Stimulated activated CD8-positive, alpha-beta memory T cell treated with anti-CD3 and anti-CD28 coated beads, Interleukin-15, amount 100 ng/mL, for 4 hours (primary cell): ENCODE results near the gene GATB.

Experiments
- DNase-seq, 2 donors: peaks; one replicate each; pipeline ENCODE4 v3.0.0-alpha.2; 2020; ENCODE audit warnings: low read depth in 2 of 2

The GATB gene, protein sequence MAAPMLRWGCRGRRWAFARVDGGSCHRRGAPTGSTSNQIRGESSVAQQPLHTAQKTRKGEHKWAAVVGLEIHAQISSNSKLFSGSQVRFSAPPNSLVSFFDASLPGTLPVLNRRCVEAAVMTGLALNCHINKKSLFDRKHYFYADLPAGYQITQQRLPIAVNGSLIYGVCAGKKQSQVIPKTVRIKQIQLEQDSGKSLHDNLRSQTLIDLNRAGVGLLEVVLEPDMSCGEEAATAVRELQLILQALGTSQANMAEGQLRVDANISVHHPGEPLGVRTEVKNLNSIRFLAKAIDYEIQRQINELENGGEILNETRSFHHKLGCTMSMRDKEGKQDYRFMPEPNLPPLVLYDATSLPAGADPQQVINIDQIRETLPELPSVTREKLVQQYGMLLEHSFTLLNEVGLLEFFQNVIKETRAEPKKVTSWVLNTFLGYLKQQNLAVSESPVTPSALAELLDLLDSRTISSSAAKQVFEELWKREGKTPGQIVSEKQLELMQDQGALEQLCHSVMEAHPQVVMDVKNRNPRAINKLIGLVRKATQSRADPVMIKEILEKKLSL

DNA sequence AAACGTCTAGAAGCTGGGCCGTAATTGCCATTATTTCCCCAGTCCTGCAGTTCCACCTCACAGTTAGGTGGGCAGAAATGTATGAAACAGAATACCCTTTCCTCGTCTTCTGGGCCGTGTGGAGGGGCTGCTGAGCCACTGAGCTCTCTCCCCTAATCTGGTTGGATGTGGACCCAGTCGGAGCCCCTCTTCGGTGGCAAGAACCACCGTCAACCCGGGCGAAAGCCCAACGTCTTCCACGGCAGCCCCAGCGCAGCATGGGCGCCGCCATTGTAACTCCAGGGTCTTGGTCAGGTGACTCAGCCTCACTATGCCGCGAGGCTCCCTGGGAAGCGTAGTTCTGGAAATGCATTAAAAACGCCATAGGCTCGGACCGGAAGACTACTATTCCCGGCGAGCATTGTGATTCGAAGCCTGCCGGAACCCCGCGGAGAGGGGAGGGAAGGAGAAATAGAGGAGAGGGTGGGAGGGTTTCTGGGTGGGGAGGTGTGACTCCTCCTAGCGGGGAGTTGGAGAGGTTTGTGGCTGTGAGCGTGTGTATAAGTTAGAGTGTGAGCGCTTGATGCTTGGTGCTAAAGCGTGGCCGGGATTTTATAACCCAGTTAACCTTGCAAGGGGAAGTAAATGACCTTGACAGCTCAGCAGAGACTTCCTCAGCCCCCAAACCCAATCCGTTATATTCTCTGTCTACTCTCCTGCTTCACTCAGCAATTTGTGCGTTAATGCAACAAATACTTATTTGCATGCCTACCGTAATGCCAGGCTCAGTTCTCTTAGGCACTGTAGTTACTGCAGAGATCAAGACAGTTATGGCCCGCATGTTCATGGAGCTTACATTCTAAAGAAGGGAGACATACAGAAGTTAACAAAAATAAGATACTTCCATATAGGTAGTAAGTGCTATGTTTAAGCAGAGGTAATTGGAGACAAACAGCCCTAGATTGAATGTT, at the start of gene GATB:
TSS of gene GATB (minus strand) at position 296 of the 950 bp plus-strand sequence. CDS start at position 271, 25 bp downstream.
- DNase-seq, result peak; percentile 80 to 91

DNA sequence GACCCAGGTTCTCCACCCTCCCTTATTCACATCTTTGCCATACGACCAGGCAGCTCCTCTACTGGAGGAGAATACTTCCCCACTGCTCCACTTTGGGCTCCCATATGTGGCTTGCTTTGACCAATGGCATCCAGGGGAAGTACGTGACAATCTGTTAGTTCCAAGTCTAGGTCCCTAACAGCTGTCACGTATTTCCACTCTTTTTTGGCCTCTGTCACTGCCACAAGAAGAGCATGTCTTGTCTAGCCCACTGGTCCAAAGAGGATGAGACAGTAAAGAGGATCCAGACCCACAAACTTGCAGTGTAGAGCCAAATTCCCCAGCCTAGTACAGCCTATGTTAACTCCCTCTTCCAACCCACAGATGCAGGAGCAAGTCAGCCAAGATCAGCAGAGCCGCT, 49.7 kb upstream of the GATB start:
- no peak for DNase-seq

DNA sequence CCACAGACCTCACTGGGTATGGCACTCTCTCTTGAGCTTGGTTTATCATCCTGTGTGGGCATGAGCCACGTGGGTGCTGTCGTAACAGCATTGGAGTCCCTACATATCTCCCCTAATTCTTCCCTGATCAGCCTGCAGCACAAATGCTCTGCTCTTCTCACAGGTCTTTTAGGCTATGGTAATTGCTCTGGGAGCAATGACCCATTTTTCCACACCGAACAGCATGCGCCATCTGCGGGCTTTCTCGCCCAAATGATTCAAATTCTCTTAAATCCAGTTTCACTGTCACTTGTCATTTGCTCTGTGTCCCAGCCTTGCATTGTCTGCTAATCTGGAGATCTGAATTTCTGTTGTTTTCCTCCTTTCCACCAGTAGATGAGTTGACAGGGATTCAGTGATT, 48.9 kb upstream of the GATB start:
- DNase-seq, result no peak

DNA sequence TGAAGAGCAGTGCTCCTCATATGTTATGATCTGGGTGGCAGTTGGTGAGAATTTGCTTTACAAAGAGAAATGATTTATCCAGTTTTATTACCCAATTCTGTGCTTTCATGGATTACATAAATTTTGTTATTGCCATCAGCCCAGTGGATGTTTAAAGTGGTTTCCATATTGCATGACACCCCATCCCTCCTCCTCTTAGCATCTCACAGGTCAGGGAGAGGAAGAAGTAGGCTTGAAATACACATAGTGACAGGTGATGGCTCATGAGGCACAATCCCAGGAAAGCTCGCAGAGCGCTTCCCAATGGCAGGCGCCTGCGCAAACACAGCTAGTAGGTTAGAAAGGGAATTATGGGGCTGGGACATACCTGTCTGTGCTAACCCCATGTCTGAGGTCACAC, 47.7 kb upstream of the GATB start:
- DNase-seq, result no peak

DNA sequence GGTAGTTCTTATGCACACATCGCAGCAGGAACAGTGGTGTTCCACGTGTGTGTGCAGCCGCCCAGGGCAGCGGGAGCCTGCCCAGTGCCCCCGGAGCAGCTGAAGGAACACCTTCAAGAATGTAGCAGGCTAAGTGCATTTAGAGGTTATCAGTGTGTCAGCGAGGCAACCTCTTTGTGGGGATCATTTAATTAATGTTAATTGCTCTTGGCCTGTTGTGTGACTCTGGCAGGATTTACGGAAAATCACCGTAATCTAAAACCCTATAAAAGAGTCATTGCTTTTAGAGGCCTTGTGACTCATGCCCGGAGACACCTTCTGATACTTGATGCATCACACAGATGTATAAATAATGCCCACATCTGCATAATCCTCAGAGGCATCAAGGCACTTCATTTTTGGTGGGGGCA, 47.3 kb upstream of the GATB start:
- DNase-seq, result no peak

DNA sequence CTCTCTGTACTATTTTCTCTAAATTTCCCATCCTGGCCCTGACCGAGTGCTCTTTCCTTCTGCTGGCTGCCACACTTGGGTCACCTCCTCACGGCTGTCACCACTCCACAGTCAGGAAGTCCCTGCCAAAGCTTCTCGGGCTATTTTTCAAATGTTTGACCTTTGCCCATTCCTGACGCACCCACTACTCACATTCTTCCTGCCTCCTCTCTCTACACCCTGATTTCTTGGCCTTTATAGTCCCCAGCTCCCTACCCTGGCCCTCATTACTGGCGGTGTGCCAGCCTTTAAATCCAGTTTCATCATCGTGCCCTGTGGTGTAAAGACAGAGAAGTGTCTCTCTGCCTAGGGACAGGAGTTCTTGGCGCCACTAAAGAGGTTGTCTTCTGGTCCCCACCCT, 46.4 kb upstream of the GATB start:
- DNase-seq, result no peak

DNA sequence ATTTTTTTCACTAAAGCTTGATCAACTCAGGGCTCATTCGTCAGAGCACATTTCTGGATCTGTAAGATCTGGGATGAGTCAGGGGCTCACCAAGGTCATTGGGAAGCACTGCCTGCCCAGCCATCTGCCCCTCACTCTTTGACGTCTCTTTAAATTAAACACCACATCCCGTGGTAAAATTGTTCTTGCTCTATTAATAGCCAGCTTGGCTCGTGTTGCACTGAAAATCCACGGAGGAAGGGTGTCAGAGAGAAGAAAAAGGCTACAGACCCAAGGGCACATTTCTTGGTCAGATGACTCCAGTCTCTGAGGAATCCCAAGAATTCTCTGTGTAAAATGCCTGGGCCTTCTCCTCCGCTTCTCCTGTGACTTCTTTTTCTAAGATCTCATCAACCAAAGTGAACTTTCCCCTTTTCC, 45.7 kb upstream of the GATB start:
- no peak for DNase-seq

DNA sequence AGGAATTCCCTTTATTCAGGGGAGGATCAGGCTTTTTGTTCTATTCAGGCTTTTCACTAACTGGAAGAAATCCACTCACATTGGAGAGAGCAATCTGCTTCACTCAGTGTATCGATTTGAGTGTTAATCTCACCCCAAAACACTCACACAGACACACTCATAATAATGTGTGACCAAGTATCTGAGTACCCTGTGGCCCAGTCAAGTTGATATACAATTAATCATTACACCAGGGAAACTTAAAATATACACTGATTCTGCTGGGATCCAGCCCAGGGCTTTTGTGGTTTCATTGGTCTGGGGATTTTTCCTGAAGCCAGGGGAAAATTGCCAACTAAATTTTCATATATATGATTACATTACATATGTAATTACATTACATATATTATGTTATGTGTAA, 44.0 kb upstream of the GATB start:
- DNase-seq, result no peak

DNA sequence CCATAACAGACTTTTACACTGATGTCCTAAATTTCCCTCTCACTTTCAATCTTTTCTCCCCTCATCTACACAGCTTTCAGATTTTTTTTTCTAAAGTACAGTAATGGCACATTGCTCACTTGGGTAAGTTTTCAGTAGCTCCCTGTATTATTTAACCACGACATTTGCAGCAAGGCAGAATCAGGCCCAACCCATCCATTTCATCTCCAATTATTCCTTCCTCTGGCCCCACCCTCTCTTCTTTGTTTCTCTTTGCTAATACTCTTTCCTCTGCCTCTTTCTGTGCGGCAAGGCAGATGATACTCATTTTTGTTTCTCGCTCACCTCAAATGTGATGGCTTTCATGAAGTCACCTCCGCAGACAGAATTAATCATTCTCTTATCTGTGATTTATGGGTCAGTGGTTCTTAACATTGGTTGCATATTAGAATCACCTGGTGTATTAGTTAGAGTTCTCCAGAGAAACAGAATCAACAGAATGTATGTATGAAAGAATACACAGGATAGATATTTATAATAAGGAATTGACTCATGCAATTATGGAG, 43.4 kb upstream of the GATB start:
- no peak for DNase-seq

DNA sequence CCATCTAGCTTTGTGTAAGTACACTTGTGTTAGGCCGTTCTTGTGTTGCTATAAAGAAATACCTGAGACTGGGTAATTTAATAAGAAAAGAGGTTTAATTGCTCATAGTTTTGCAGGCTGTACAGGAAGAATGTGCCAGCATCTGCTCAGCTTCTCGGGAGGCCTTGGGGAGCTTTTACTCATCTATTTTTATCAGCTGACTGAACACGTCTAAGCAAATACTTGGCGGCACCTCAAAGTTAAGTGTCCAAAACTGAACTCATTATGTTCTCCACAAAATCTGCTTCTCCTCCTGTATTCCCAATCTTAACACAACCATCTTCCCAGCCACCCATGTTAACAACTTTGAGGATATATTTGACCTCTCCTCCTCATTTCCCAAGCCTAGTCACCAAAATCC, 42.4 kb upstream of the GATB start:
- DNase-seq, result no peak

DNA sequence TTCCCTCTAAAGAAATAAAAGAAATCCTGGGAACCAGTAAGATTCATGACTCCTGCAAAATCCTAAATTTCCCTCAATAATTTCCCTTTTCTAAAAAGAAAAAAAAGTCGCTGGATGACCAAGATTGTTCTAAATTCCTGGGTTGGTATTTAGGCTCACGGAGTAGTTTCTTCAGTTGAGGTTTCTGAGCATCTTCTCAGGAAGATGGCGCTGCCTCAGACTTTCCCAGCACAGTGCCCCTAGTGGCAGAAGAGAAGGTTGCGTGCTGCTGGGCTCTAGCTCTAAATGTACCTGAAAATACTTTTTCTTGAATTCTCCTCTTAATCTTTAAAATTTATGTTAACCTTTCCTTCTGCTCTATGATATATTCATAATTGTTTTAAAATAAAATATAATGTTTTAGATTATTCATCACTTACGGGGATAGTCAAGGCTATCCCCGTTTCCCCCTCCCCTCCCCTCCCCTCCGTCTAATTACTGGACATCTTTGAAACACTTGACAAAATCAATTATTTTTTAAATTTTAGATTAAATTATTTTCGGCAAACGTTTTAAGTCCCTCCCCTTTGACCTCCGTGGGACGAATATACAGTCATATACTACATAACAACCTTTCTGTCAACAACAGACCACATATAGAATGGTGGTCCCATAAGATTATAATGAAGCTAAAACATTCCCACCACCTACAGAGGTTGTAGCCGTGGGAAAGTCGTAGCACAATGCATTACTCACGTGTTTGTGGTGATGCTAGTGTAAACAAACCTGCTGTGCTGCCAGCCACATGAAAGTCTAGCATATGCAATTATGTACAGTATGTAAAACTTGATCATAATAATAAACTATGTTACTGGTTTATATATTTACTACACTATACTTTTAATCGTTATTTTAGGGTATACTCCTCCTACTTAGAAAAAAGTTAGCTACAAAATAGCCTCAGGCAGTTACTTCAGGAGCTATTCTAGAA, 41.0 kb upstream of the GATB start:
- peak; percentile 6 to 27 for DNase-seq

DNA sequence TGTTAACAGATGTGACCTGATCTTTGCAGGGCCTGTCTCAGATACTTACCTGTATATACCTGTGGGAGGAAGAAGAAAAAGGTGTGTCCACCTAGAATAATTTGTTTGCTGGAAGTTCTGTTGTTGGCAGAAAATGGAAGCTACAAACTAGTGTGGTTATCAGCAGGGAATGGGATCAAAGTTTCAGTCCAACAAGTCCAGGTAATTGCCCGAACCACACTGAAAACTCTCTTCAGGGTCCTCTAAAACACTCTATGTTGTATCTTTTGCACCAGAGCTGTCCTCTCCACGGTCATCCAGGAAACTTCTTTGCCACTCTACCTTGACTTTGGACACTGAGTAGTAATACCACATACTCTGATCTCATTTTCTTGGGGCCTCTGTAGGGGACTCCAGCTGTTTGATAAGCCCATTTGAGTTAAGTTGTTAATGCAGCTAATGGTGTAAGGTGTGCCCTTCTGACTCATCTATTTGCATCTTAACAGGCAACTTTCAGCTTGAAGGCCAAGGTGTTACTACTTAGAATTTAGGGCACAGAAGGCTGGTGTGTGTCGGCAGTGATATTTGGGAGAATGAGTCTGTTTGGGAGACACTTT, 38.7 kb upstream of the GATB start:
- no peak for DNase-seq

DNA sequence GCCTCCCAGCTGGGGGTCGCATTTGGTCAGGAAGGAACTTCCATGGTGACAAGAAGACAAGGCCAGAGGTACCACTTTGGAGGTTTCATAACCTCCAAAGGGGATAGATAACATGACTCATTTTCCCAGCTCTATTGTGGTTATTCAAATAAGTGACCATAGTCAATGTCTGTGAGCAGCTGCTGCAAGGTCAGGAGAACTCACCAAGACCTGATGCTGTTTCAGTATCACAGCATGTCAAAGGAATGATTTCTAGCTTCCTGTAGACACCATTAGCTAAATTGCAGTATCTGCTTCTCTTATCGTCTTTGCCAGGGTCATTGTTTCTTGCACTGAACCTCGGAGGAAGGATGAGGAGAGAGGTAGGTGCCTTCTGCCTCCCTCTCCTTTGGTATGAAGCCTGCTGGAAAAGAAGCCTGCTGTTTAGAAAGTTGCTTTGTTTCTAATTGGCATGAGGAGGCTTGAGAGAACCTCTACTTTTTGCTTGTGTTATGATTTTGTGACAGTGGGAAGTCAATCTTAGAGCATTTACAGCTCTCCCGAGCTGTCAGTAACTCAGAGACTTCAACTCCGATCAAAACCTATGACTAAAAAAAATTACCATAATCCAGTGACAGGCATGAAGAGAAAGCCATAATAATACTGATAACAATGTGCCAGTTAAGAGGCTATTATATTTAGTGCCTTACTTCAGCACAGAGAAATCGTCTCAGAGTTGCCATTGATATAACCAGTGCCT, 38.0 kb upstream of the GATB start:
- no peak for DNase-seq

DNA sequence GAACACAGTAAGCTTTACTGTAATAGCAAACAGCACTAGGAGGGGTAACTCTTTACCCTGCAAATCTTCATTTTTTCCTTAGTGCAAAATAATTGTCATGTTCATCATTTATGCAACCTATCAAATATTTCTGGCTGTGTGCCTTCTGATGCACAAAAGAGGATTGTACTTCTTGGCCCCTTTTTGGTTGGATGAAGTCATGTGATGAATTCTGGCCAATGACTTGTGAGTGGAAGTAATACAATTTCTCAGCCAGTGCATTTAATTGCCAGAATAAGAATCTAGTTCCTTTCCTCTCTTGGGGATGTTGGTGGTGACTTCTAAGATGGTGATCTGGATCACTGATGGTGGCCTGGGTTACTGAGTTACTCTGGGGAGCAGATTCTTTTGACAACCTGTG, 37.0 kb upstream of the GATB start:
- DNase-seq, result no peak

DNA sequence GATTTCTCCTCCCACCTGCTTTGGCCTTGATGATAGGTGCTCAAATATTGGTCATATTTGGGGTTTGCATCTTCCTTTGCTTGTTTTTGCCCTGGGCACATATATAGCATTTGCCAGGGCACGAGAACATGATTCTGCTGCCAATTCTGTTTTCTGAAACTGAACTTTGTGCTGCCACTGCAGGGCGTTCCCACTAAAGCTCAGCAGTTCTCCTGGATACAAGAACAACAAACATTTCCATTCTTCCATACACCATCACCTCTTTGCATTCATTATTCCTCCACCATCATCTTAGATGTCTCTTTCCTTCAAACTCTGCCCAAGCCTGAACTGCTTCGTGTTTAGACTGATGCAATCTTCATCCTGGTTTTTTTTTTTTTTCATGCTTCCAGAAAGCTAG, 36.3 kb upstream of the GATB start:
- DNase-seq, result no peak

DNA sequence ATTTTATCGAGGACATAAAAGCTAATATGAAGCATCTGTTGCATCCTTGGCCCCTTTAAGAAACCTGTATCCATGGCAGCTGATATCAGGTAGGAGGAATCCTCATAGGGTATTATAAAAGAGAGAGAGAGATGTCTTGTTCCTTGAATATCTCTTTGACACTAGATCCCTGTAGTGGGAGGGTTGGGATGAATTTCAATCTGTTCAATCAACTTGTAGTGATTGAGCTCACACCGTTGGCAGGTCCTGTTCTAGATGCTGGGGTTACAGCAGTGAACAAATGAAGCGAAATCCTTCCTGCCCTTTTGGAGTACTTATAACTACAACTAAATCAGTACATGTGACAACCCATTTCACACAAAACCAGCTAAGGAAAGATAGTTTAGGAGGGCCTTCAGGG, 35.3 kb upstream of the GATB start:
- DNase-seq, result no peak

DNA sequence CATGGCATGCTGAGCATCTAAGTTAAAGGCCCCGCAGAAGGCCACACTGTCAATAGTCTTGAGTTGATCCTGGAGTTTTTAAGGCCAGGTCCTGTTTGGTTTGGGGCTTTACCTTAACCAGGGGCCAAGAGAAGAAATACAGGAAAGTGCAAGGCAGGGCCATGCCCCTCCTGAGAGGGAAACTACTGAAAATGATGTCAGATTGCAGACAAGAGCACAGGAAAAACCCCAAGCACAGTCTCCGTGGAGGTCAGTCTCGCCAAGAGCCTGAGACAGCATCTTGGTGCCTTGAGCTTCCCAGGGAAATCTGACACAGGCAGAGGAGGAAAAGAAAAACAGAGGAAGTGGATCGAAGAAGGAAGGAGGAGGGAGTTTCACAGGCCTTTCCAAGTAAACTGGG, 32.2 kb upstream of the GATB start:
- no peak for DNase-seq

DNA sequence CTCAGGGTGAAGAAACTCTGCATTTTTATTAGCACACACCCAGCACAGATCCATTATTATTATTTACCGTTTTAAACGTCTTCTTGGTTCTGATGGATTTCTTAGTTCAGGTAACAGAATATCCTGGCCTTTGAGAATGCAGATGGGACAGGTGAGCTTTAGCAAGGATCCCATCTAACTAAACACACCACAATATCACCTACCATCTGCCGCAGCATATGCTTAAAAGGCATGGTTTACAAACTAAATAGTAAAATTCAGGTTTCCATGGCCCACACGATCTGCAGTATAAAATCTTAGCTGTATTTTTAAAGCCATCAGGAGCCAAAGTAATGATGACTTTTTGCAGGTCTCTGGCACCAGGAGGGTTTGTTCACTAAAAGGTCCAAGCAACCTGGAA, 31.7 kb upstream of the GATB start:
- DNase-seq, result no peak

DNA sequence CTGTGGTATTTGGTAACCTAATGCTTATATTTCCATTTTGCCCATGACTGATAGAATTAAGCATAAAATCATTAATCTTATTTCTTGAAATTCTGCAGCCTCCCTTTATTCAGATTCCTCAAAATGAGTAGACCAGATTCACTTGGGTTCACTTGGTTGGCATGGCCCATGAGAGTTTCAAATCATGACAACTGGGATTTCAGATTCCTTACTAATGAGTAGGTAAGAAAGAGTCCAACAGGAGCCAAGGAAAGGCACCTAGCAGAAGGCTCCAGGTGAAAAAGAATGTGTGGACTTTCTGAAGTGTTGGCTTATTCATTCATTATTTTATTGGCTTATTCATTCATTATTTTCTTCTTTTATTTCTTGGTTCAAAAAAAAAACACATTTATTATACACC, 27.2 kb upstream of the GATB start:
- DNase-seq, result no peak

DNA sequence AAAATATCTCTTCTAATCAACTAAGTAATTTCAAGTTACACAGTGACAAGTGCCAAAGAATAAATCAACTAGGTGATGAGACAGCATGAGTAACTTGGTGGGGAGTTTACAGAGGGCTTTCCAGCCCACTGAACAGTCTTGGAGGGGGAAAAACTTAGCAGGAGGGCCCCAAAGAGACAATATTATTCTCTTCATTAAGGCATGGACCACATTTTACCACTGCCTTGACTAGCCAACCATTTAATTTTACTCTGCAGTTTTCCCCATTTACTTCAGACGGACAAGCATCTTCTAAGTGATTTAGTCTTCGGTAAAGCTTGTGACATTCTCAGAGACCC, 25.3 kb upstream of the GATB start:
- no peak for DNase-seq
